DLD1 (cell line): ENCODE results near the gene GPR37.

Experiments
- in situ Hi-C: cut with HindIII; loops from 2 replicates; pipeline ENCODE4 v1.10.0; 2017; ENCODE audit warnings: low sequenced_read_pairs

Gene GPR37

DNA sequence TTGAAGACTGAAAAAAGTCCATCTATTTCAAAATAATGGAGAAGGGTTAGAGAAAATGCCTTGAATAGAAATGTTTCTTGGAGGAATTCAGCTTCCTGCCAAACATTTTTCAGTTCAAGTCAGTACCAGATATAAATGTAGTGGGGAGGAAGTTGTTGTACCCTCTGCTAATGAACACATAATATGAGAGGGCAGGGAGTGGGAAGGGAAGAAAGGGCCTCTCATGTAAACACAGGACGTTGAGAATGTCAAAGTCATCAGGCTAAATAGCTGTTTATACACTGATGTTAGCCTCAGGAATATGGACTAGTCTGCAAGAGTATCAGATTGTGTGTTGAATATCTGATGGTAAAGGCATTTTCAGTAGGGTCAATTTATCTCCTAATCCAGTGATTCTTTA, 37.0 kb downstream of the GPR37 start:
- in situ Hi-C loops: no loop called here

- in situ Hi-C loops: no loop called here
These were observed 40.9 kb downstream of the GPR37 start for GRCh38 chr7:124724507-124725192.

DNA sequence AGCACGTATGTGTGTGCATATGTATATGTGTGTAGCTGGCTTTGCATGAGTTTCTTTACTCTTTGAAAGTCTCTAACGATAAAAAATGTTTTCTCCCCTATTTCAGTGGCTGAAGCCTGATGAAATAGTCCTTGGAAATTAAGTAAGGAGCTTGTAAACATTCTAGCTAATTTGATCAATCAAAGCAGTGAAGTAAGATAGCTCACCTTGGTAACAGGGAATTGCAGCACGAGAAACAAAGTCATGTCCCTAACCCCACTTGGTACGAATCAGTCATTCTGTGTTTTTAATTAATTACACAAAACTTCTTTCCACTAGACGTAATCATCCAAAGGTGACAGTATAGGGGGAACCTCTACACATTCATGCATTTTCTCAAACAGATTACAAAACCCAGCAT, 41.5 kb downstream of the GPR37 start:
- in situ Hi-C loops: no loop called here

GRCh38 chr7:124723012-124723411, 42.6 kb downstream of the GPR37 start:
- in situ Hi-C loops: no loop called here

DNA sequence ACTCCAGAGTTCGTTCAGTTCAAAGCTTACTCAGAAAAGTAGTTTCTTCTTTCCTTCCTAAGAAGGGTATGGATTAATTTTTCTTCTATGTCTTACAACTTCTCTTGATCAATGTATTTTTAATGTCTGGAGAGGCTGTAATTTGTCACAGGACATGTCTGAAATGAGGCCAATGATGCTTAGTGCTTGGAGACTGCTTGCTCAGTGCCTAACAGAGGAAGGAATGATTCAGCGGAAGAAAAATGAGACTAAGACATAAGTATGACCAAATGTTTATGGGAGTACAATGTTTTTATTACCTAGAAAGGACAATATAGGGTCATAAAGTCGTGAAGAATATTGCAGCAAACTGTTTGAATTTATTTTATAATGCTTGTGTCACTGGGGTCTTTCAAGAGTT, 43.3 kb downstream of the GPR37 start:
- in situ Hi-C loops: no loop called here

DNA sequence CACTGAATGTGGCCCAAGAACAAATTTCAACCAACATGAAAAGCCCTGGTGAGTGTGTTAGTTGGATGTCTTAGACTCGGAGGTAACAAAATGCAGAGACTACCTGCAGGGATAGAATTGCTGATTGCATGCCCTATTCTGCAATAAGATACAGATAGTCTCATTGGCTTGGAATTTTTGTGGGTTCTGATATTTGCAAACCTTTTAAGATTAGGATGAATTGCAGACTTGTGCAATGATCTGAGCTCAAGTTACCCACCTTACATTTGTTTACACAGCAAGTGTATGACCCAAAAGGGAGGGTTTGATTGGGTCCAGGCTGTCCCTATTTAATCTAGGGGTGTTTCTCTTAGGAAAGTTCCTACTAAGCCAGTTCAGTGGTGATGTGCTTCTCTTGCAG, 45.4 kb downstream of the GPR37 start:
- in situ Hi-C loops: no loop called here

DNA sequence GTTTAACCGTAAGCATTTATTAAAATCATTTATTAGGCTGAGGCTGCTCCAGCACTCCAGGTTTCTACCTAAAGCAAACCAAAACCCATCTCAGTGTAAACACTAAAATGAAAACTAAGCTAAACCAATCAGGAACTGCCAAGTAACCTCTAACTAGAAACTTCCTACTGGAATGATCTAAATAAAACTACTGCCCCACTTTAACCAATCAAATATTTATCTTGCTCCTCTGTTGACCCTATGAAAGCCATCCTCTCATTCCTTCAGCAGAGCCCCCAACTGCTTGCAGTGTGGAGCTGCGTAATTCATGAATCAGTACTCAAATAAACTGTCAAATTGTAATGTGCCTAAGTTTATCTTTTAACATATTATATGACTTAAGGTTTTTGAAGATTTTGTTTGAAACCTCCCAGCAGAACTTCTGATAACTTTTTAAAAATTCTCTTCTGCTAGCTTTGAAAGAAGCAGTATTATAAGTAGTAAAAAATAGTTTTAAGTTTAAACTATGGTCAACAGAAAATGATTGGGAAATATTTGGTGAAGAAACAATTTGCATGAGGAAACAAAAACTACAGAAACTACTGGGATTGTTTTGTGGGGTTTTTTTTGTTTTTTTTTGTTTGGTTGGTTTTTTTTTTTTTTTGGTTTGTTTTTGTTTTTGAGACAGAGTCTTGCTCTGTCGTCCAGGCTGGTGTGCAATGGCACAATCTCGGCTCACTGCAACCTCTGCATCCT, 47.4 kb downstream of the GPR37 start:
- in situ Hi-C loops: no loop called here

- in situ Hi-C loops: no loop called here
These were observed 48.7 kb downstream of the GPR37 start for GRCh38 chr7:124716894-124717293.

DNA sequence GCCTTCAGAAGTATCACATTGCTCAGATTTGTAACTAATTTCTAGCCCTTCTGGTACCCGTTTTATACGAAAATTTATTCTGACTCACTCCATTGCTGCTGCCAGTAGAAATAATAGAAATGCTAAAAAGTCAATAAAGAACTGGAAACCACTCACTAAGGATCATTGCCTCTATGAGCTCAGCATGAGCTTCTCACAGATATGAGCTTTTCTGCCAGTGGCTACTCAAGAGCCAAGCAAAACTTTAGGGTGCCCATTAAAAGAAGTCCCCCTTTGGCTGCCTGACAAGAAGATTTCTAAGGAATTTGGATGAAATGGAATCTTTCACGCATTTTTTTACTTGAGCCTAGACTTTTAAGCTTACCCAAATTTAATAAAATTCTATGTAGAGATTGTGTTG, 52.5 kb downstream of the GPR37 start:
- in situ Hi-C loops: no loop called here

DNA sequence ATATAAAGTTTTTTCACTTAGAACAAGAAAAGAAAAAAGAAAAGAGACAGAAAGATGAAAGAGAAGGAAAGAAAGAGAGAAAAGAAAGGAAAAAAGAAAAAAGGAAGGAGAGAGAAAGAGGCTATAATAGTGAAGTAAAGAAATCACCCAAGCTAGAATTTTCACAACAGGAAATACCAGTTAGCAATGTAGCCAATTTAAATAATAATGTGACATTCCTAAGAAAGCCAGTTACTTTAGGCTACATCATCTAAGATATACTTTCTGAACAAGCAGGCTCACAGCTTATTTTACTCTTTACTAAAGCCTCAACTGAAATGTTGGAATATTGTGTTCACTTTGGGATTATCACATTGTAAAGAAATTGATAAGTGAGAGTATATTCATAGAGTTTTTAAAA, 53.6 kb downstream of the GPR37 start:
- in situ Hi-C loops: no loop called here

GRCh38 chr7:124702385-124702784, 63.2 kb downstream of the GPR37 start:
- in situ Hi-C loops: no loop called here

- in situ Hi-C loops: no loop called here
These were observed 63.6 kb downstream of the GPR37 start for GRCh38 chr7:124701955-124702354.

DNA sequence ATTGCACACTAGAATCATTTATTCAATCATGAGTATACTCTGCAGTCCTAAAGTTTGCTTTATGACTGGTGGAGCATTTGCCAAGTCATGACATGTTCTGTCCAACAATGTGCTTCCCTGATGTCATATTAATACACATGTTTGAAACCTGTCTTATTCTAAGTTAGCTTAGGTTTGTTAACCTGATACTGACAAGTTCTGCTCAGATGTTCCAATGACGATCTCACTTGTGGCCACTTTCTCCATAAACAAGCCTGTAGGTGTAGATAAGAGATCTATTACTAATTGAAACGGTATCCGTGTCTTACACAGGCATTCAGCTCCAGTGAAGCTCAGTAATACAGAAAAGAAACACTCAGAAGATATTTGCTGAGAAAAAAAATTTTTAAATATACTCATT, 64.9 kb downstream of the GPR37 start:
- in situ Hi-C loops: no loop called here

DNA sequence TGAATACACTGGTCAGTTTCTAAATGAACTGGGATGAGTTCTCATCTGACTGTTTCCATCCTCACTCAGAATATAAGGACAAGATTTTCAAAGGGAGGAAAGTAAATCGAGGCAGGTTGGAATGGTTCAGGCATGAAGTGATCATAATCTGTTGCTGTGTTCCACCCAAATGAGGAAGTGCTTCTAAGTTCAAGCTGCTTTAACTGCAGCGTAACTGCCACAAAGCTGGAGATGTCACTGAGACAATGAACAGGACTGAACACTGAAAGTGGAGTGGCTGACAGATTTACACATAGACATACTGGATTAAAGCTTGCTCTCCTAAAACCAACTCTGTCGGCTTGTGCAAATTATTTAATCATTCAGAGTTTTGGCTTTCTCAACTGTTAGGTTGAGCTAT, 66.6 kb downstream of the GPR37 start:
- in situ Hi-C loops: no loop called here

DNA sequence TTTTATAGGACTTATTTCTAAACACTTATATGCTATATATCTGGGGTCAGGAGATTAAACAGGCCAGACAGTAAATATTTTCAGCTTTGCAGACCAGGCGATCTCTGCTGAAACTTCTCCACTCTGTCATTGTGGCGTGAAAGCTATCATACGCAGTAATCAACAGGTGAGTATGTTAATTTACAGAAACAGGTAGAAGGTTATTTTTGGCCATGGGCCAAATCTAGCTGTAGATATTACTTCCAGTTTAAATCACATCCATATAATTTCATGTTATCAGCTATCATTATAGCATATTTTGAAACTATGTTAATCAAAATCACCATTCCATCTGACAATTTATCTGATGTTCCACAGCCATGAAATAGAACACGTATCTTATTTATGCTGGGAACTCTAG, 67.8 kb downstream of the GPR37 start:
- in situ Hi-C loops: no loop called here
